K562 (cell line): ENCODE results near the gene UMODL1. TPM values are rescaled to one million over a fixed set of nuclear protein-coding genes. Genes with fewer than 3 reads are reported as not detected.

Source experiments
- ATAC-seq: fragments of 200-7000 bp; cut with Tn5 transposase; 3 replicates; pipeline ENCODE4 v1.9.1; 2020; ENCODE audit warnings: moderate library complexity
- BruUV-seq: library from RNA; stranded (reverse); fragments of 400-500 nt; replicated peaks from 2 replicates; lab custom pipeline; 2021; lab: Mats Ljungman, UMichigan
- CTCF ChIA-PET: fragments of 300-600 bp; formaldehyde crosslinking; extraction: SDS; loops from one replicate; lab custom pipeline; 2021; ENCODE audit warnings: low intra/inter-chr PET ratio; lab: Yijun Ruan, JAX
- POLR2A ChIA-PET: fragments of 300-600, 350-650 bp; sonication (Branson Sonifier 250); formaldehyde crosslinking; extraction: SDS; loops from one replicate; lab custom pipeline; 2021; ENCODE audit warnings: antibody characterized with exemption, inconsistent platforms; lab: Yijun Ruan, JAX
- DNase-seq, 4 experiments: peaks; one replicate each; pipeline versions ENCODE4 v3.0.0 to v3.0.0-alpha.2; 2011 to 2018; ENCODE audit warnings: low spot score in 3 of 4, mixed read lengths in 3 of 4; ENCODE audit errors: extremely low read depth in 1 of 4
- FAIRE-seq: peaks from 2 replicates; lab custom pipeline; 2011; peaks lifted over from hg19 to GRCh38; lab: Jason Lieb, UNC
- H2AFZ ChIP-seq: 2 replicates; pipeline ENCODE4 v1.6.0; 2011; ENCODE audit warnings: low read depth, low read length, control low read depth, inconsistent platforms
- H3K27ac ChIP-seq: fragments of 200-600 bp; 3 replicates; pipeline ENCODE4 v1.8.0; 2011; ENCODE audit warnings: low read depth, mild to moderate bottlenecking, control low read depth, inconsistent platforms, low read length, moderate library complexity, mixed read lengths; ENCODE audit errors: extremely low read depth
- H3K27me3 ChIP-seq, 2 experiments: fragments of 300-600 bp in 1 of 2; 2 replicates in 1 of 2; 3 replicates in 1 of 2; pipeline versions ENCODE4 v1.6.0 to v1.8.0; 2011; ENCODE audit warnings: inconsistent platforms in 2 of 2, low read length in 2 of 2, mild to moderate bottlenecking in 1 of 2, mixed read lengths in 1 of 2, moderate library complexity in 1 of 2; ENCODE audit not compliant: control insufficient read depth in 2 of 2, insufficient read depth in 2 of 2
- H3K36me3 ChIP-seq: fragments of 300-600 bp; 3 replicates; pipeline ENCODE4 v1.8.0; 2011; ENCODE audit warnings: mild to moderate bottlenecking, low read length, inconsistent platforms; ENCODE audit not compliant: control insufficient read depth, insufficient read depth
- H3K4me1 ChIP-seq, 2 experiments: fragments of 200-600 bp in 1 of 2; replicated peaks in 1 of 2; 2 replicates in 1 of 2; 3 replicates in 1 of 2; pipeline versions ENCODE4 v1.5.1 to v1.8.0; 2011; ENCODE audit warnings: inconsistent platforms in 2 of 2, low read length in 2 of 2, mild to moderate bottlenecking in 1 of 2, mixed read lengths in 1 of 2, moderate library complexity in 1 of 2; ENCODE audit not compliant: control insufficient read depth in 2 of 2, insufficient read depth in 2 of 2
- H3K4me2 ChIP-seq: 2 replicates; pipeline ENCODE4 v1.6.1; 2011; ENCODE audit warnings: low read length, control low read depth, inconsistent platforms, mixed read lengths; ENCODE audit not compliant: insufficient read depth
- H3K4me3 ChIP-seq: fragments of 200-600 bp; sonication (generic), shearing (Covaris generic); 2 replicates; pipeline ENCODE4 v1.5.1; 2016; ENCODE audit warnings: control low read depth, inconsistent platforms
- H3K79me2 ChIP-seq: fragments of 200-600 bp; 3 replicates; pipeline ENCODE4 v1.8.0; 2011; ENCODE audit warnings: low read length, inconsistent platforms; ENCODE audit not compliant: control insufficient read depth, insufficient read depth
- H3K9ac ChIP-seq, 2 experiments: 2 replicates each; pipeline versions ENCODE4 v1.6.0 to v1.6.1; 2011; ENCODE audit warnings: low read depth in 2 of 2, low read length in 2 of 2, control low read depth in 1 of 2, inconsistent platforms in 1 of 2, mild to moderate bottlenecking in 1 of 2, mixed read lengths in 1 of 2; ENCODE audit not compliant: insufficient read depth in 1 of 2
- H3K9me1 ChIP-seq: one replicate; pipeline ENCODE4 v1.6.0; 2011; ENCODE audit warnings: inconsistent platforms, mild to moderate bottlenecking, low read length, moderate library complexity; ENCODE audit not compliant: control insufficient read depth, insufficient read depth
- H3K9me3 ChIP-seq: replicated peaks from 2 replicates; pipeline ENCODE4 v1.5.1; 2011; ENCODE audit warnings: low read depth, low read length, inconsistent platforms; ENCODE audit not compliant: control insufficient read depth, insufficient read depth
- H4K20me1 ChIP-seq: replicated peaks from 2 replicates; pipeline ENCODE4 v1.6.1; 2011; ENCODE audit warnings: low read length, inconsistent platforms, mixed read lengths; ENCODE audit not compliant: control insufficient read depth, insufficient read depth
- BHLHE40 ChIP-seq: IDR thresholded peaks from 2 replicates; pipeline ENCODE4 v1.6.1; 2011; ENCODE audit warnings: low read length, improper control_type of control experiment
- CBX8 ChIP-seq: fragments of 200-600 bp; sonication (generic); IDR thresholded peaks from 2 replicates; pipeline ENCODE4 v1.6.1; 2012; ENCODE audit warnings: borderline replicate concordance, mixed run types, low read depth, mild to moderate bottlenecking, moderate library complexity, mixed read lengths, low read length, control low read depth, inconsistent platforms; ENCODE audit not compliant: poor library complexity, severe bottlenecking; ENCODE audit errors: extremely low read depth
- ERF ChIP-seq: fragments of 450-650 bp; formaldehyde crosslinking; IDR thresholded peaks from 2 replicates; pipeline ENCODE4 v1.4.0; 2020; ENCODE audit warnings: mild to moderate bottlenecking, mixed read lengths
- PHTF2 ChIP-seq: fragments of 250-450 bp; sonication (Bioruptor Pico); IDR thresholded peaks from 2 replicates; pipeline ENCODE4 v1.5.0; 2021; ENCODE audit warnings: mild to moderate bottlenecking
- PYGO2 ChIP-seq: fragments of 450-650 bp; IDR thresholded peaks from 2 replicates; pipeline ENCODE4 v1.6.1; 2016; ENCODE audit warnings: mild to moderate bottlenecking, missing genetic modification characterization, moderate library complexity, missing compliant biosample characterization
- TAF1 ChIP-seq: IDR thresholded peaks from 2 replicates; pipeline ENCODE4 v1.6.1; 2011; ENCODE audit warnings: mild to moderate bottlenecking, low read length, moderate library complexity; ENCODE audit not compliant: insufficient read depth, control insufficient read depth, severe bottlenecking; ENCODE audit errors: extremely low read depth
- XRCC4 ChIP-seq: IDR thresholded peaks from one replicate; pipeline ENCODE4 v1.6.1; 2011; ENCODE audit not compliant: insufficient read depth, insufficient read length; ENCODE audit errors: extremely low read depth
- ZNF124 ChIP-seq: sonication (generic); formaldehyde crosslinking; IDR thresholded peaks from 2 replicates; pipeline ENCODE4 v1.8.1; 2022; ENCODE audit warnings: missing genetic modification reagents
- ZNF764 ChIP-seq: fragments of 250-450 bp; sonication (Bioruptor Pico); IDR thresholded peaks from 2 replicates; pipeline ENCODE4 v1.4.0; 2020; ENCODE audit warnings: low read depth, mild to moderate bottlenecking, moderate library complexity
- WGBS: fragments of 100-300 bp; shearing (Covaris generic); methylation state at CpG from one replicate; pipeline ENCODE4 v1.1.6; 2016; ENCODE audit warnings: low coverage, mixed read lengths; ENCODE audit not compliant: insufficient coverage; ENCODE audit errors: missing lambda C conversion rate; 5-methylcytosine and 5-hydroxymethylcytosine counted together
- in situ Hi-C: fragments of 300-500 bp; cut with MboI; formaldehyde crosslinking; loops from 4 replicates; pipeline ENCODE4 v1.15.0; 2018; ENCODE audit warnings: inconsistent platforms, mixed read lengths
- intact Hi-C: fragments of 100-400 bp; cut with micrococcal nuclease; formaldehyde crosslinking; loops from 2 replicates; pipeline ENCODE4 v1.14.2; 2022
- polyA plus RNA-seq, 8 experiments: library from polyadenylated mRNA; depleted of rRNA in 4 of 8; stranded (reverse) in 5 of 8; unstranded in 3 of 8; fragments of >200 nt; fragmentation: Nextera tagmentation in 2 of 8; fragmentation: Illumina TruSeq in 1 of 8; extraction: Ambion mirVana in 2 of 8; extraction: Trizol in 1 of 8; gene quantifications; 2 replicates each; pipeline versions ENCODE4 v1.2.1 to v1.2.3, GENCODE V29; 2011 to 2014; ENCODE audit warnings: inconsistent platforms in 1 of 8, missing spikeins in 1 of 8
- total RNA-seq, 7 experiments: library from RNA; depleted of rRNA in 6 of 7; stranded (reverse); fragments of >200 nt in 6 of 7; fragmentation: Illumina TruSeq in 2 of 7; extraction: Trizol in 2 of 7; gene quantifications; 2 replicates each; pipeline versions ENCODE4 v1.2.1 to v1.2.3, GENCODE V29; 2011 to 2021; ENCODE audit warnings: low replicate concordance in 1 of 7
- TF ChIP-seq, protein P1 (sequence below): sonication (generic); IDR thresholded peaks from 2 replicates; pipeline ENCODE4 v1.6.1; 2016
- TF ChIP-seq, protein P2 (sequence below): fragments of 200-400 bp; formaldehyde crosslinking; IDR thresholded peaks from 2 replicates; pipeline ENCODE4 v1.6.1; 2017; ENCODE audit warnings: mild to moderate bottlenecking, low read depth, low read length, moderate library complexity
- TF ChIP-seq, protein P3 (sequence below): fragments of 450-650 bp; IDR thresholded peaks from one replicate; pipeline ENCODE4 v1.6.1; 2018; ENCODE audit warnings: mild to moderate bottlenecking, moderate library complexity; ENCODE audit not compliant: partially characterized antibody

UMODL1 gene
- total and polyA plus RNA-seq, 9 of the 15 experiments (the other 6 are each of a cell fraction or from before 2014, with no cell fraction given) = not detected

DNA sequence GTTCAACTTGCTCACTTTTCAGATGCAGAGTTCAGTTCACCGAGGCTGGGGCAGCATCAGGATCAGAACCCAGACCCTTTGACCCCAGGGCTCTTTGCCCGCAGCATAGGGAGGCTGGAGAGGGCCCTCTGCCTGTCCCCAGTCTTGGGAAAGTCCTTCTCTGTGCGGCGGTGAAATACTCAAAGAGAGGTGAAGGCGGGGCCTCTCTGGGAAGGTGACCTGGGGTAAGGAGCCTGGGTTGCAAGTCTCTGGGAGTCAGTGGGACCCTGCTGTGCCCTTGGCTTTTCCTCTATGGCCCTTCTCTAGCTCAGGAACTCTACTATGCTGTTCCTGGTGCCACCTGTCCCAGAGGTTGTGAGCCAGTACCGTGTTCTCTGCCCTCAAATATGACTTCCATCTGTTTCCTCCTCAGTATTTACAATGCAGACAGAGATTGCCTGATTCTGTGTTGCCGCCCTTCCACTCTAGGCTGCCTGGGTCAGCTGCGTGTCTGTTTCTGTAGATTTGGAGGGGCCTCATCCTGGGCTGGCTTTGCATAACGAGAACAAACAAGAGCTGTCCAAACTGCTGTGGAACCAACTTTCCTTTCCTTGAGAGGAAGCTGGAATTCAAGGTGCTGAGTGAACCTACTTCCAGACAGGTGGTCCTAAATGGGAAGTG lies 42.2 kb upstream of the UMODL1 start:
- ChIA-PET POLR2A (interaction anchor here (0.6 to 1.2 kb wide), 3 partner anchors 11 to 192 kb away, joined by 3 to 4 read pairs (median 4); no protein-coding TSS in a partner anchor), CTCF (no interaction called here)
- no peak for DNase-seq
- H3K36me3 ChIP-seq = no peaks in the 10 kb centered on the region
- no peak overlapping the region for H3K9ac ChIP-seq
- peak; percentile 14; the same call in 2 of the 3 replicates for ATAC-seq
- H3K27me3 ChIP-seq = peaks cover 60 to 74% of the 10 kb centered on the region in 2 experiments
- peaks cover 0 to 3% of the 10 kb centered on the region in 2 experiments; a peak in 1 of 5 replicates for H3K4me1 ChIP-seq
- H3K4me3 ChIP-seq = no peak overlapping the region
- FAIRE-seq = no peak
- no peaks in the 10 kb centered on the region for H3K79me2 ChIP-seq
- no peaks in the 10 kb centered on the region for H3K9me1 ChIP-seq
- BruUV-seq = no TSS peak
- intact Hi-C loops = loop anchor here (10.0 kb wide), 1 partner anchor 56 kb away; no protein-coding TSS in a partner anchor
- WGBS = under 1% methylated on average over 9 of the region's 9 CpGs
- no peak overlapping the region for H3K4me2 ChIP-seq
- H2AFZ ChIP-seq = no peak overlapping the region
- TF ChIP-seq, protein P1, sequence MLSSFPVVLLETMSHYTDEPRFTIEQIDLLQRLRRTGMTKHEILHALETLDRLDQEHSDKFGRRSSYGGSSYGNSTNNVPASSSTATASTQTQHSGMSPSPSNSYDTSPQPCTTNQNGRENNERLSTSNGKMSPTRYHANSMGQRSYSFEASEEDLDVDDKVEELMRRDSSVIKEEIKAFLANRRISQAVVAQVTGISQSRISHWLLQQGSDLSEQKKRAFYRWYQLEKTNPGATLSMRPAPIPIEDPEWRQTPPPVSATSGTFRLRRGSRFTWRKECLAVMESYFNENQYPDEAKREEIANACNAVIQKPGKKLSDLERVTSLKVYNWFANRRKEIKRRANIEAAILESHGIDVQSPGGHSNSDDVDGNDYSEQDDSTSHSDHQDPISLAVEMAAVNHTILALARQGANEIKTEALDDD = no peak
- TF ChIP-seq, protein P2, sequence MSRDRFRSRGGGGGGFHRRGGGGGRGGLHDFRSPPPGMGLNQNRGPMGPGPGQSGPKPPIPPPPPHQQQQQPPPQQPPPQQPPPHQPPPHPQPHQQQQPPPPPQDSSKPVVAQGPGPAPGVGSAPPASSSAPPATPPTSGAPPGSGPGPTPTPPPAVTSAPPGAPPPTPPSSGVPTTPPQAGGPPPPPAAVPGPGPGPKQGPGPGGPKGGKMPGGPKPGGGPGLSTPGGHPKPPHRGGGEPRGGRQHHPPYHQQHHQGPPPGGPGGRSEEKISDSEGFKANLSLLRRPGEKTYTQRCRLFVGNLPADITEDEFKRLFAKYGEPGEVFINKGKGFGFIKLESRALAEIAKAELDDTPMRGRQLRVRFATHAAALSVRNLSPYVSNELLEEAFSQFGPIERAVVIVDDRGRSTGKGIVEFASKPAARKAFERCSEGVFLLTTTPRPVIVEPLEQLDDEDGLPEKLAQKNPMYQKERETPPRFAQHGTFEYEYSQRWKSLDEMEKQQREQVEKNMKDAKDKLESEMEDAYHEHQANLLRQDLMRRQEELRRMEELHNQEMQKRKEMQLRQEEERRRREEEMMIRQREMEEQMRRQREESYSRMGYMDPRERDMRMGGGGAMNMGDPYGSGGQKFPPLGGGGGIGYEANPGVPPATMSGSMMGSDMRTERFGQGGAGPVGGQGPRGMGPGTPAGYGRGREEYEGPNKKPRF = no peak
- TF ChIP-seq TAF1 (no peak), ERF (CRISPR knock-in tag) (no peak), ZNF764 (CRISPR knock-in tag) (no peak), XRCC4 (no peak), CBX8 (no peak), BHLHE40 (no peak), PHTF2 (CRISPR knock-in tag) (no peak), PYGO2 (tag) (no peak), ZNF124 (CRISPR knock-in tag) (no peak)
- TF ChIP-seq, protein P3, sequence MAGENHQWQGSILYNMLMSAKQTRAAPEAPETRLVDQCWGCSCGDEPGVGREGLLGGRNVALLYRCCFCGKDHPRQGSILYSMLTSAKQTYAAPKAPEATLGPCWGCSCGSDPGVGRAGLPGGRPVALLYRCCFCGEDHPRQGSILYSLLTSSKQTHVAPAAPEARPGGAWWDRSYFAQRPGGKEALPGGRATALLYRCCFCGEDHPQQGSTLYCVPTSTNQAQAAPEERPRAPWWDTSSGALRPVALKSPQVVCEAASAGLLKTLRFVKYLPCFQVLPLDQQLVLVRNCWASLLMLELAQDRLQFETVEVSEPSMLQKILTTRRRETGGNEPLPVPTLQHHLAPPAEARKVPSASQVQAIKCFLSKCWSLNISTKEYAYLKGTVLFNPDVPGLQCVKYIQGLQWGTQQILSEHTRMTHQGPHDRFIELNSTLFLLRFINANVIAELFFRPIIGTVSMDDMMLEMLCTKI = no peak
- H3K9me3 ChIP-seq = no peaks in the 10 kb centered on the region
- H3K27ac ChIP-seq = no peak overlapping the region
- in situ Hi-C loops = no loop called here
- peaks cover 13% of the 10 kb centered on the region; the same call in 1 of the 2 replicates for H4K20me1 ChIP-seq
